NT2/D1 (cell line): ENCODE measurements around the gene NOD1.
"Not testable (repeated sequence)": the region's sequence is repeated elsewhere in the genome, so short reads cannot be mapped to it uniquely, and the experiment has no call there.

Experiments
- DNase-seq: peaks from one replicate; pipeline ENCODE4 v3.0.0-alpha.2; 2011; ENCODE audit warnings: low read depth, low spot score
- H3K27me3 ChIP-seq: 2 replicates; pipeline ENCODE4 v1.6.0; 2011; ENCODE audit warnings: mild to moderate bottlenecking; ENCODE audit not compliant: insufficient read length, insufficient read depth
- H3K36me3 ChIP-seq: 2 replicates; pipeline ENCODE4 v1.6.1; 2011; ENCODE audit warnings: mild to moderate bottlenecking, low read length, mixed read lengths; ENCODE audit not compliant: insufficient read depth, insufficient read length
- H3K4me1 ChIP-seq: 2 replicates; pipeline ENCODE4 v1.5.1; 2011; ENCODE audit not compliant: insufficient read depth, insufficient read length
- H3K4me3 ChIP-seq: 2 replicates; pipeline ENCODE4 v1.5.1; 2011; ENCODE audit warnings: low read depth; ENCODE audit not compliant: insufficient read length
- H3K9ac ChIP-seq: 2 replicates; pipeline ENCODE4 v1.6.0; 2011; ENCODE audit warnings: low read depth; ENCODE audit not compliant: insufficient read length
- H3K9me3 ChIP-seq: 2 replicates; pipeline ENCODE4 v1.5.1; 2011; ENCODE audit warnings: mild to moderate bottlenecking, low read length; ENCODE audit not compliant: insufficient read depth
- SUZ12 ChIP-seq: IDR thresholded peaks from 2 replicates; pipeline ENCODE4 v1.6.1; 2011; ENCODE audit not compliant: insufficient read length, insufficient read depth; ENCODE audit errors: extremely low read depth
- YY1 ChIP-seq: IDR thresholded peaks from 2 replicates; pipeline ENCODE4 v1.6.1; 2011; ENCODE audit not compliant: insufficient read length, insufficient read depth
- ZNF274 ChIP-seq: IDR thresholded peaks from 2 replicates; pipeline ENCODE4 v1.6.1; 2011; ENCODE audit warnings: mild to moderate bottlenecking, low read depth, low read length

Gene NOD1

GRCh38 chr7:30390736-30391636, 87.6 kb downstream of the NOD1 start:
- Histone ChIP-seq H3K36me3 (no peaks in the 10 kb centered on the region), H3K9me3 (no peaks in the 10 kb centered on the region), H3K4me3 (no peak overlapping the region), H3K9ac (no peak overlapping the region), H3K4me1 (no peaks in the 10 kb centered on the region), H3K27me3 (no peaks in the 10 kb centered on the region)
- no peak for DNase-seq
- TF ChIP-seq ZNF274 (no peak), YY1 (no peak), SUZ12 (no peak)

- Histone ChIP-seq H3K27me3 (no peaks in the 10 kb centered on the region), H3K9ac (no peak overlapping the region), H3K9me3 (no peaks in the 10 kb centered on the region), H3K4me1 (no peaks in the 10 kb centered on the region), H3K4me3 (no peak overlapping the region), H3K36me3 (no peaks in the 10 kb centered on the region)
- TF ChIP-seq YY1 (no peak), ZNF274 (no peak), SUZ12 (no peak)
- no peak for DNase-seq
Observed at GRCh38 chr7:30389791-30390190, 88.8 kb downstream of the NOD1 start.

- Histone ChIP-seq H3K36me3 (no peaks in the 10 kb centered on the region), H3K4me3 (no peak overlapping the region), H3K27me3 (no peaks in the 10 kb centered on the region), H3K4me1 (no peaks in the 10 kb centered on the region), H3K9me3 (no peaks in the 10 kb centered on the region), H3K9ac (no peak overlapping the region)
- no peak for TF ChIP-seq SUZ12
- no peak for TF ChIP-seq YY1
- TF ChIP-seq ZNF274: no peak
- no peak for DNase-seq
Observed at GRCh38 chr7:30382607-30383006, 96.0 kb downstream of the NOD1 start.

- DNase-seq, H3K4me3 ChIP-seq, H3K27me3 ChIP-seq, H3K9ac ChIP-seq, H3K9me3 ChIP-seq, H3K4me1 ChIP-seq, H3K36me3 ChIP-seq: not testable (repeated sequence)
Observed at GRCh38 chr7:30380824-30381223, 97.8 kb downstream of the NOD1 start.

- H3K36me3 ChIP-seq: no peaks in the 10 kb centered on the region
- TF ChIP-seq YY1 (no peak), SUZ12 (no peak), ZNF274 (no peak)
- no peaks in the 10 kb centered on the region for H3K9me3 ChIP-seq
- DNase-seq: no peak
- H3K4me1 ChIP-seq: no peaks in the 10 kb centered on the region
- no peaks in the 10 kb centered on the region for H3K27me3 ChIP-seq
- H3K4me3 ChIP-seq: no peak overlapping the region
- H3K9ac ChIP-seq: no peak overlapping the region
Observed at GRCh38 chr7:30380294-30380693, 98.3 kb downstream of the NOD1 start.

- Histone ChIP-seq H3K4me1 (no peaks in the 10 kb centered on the region), H3K9ac (no peak overlapping the region), H3K27me3 (no peaks in the 10 kb centered on the region), H3K4me3 (no peak overlapping the region), H3K36me3 (no peaks in the 10 kb centered on the region), H3K9me3 (no peaks in the 10 kb centered on the region)
- TF ChIP-seq SUZ12 (no peak), ZNF274 (no peak), YY1 (no peak)
- DNase-seq: no peak
Observed at GRCh38 chr7:30379741-30380140, 98.8 kb downstream of the NOD1 start.

- TF ChIP-seq YY1: no peak
- TF ChIP-seq ZNF274: no peak
- no peak for TF ChIP-seq SUZ12
- DNase-seq: no peak
- no peaks in the 10 kb centered on the region for H3K36me3 ChIP-seq
- H3K4me1 ChIP-seq: no peaks in the 10 kb centered on the region
- no peaks in the 10 kb centered on the region for H3K9me3 ChIP-seq
- no peaks in the 10 kb centered on the region for H3K27me3 ChIP-seq
- no peak overlapping the region for H3K9ac ChIP-seq
- H3K4me3 ChIP-seq: no peak overlapping the region
Observed at GRCh38 chr7:30379131-30379530, 99.5 kb downstream of the NOD1 start.
